Hepatocyte (in vitro differentiated cells): ENCODE data around the gene GADD45B. TPM values are rescaled to one million over a fixed set of nuclear protein-coding genes. Genes with fewer than 3 reads are reported as not detected.

Experiments
- DNase-seq: peaks from one replicate; pipeline ENCODE4 v3.0.0-alpha.2; 2016; ENCODE audit warnings: low spot score
- H2AFZ ChIP-seq: fragments of 200-600 bp; sonication (generic); 2 replicates; pipeline ENCODE4 v1.6.0; 2016; ENCODE audit warnings: antibody characterized with exemption, mild to moderate bottlenecking
- H3K27ac ChIP-seq: fragments of 200-600 bp; sonication (generic); 2 replicates; pipeline ENCODE4 v1.5.1; 2016; ENCODE audit warnings: mild to moderate bottlenecking
- H3K27me3 ChIP-seq: fragments of 200-600 bp; sonication (generic); 2 replicates; pipeline ENCODE4 v1.6.1; 2016
- H3K36me3 ChIP-seq: fragments of 200-600 bp; sonication (generic); replicated peaks from 2 replicates; pipeline ENCODE4 v1.5.1; 2016; ENCODE audit warnings: low read depth; ENCODE audit not compliant: insufficient read depth
- H3K4me1 ChIP-seq: fragments of 200-600 bp; sonication (generic); 2 replicates; pipeline ENCODE4 v1.5.1; 2016; ENCODE audit warnings: mild to moderate bottlenecking, moderate library complexity; ENCODE audit not compliant: insufficient read depth
- H3K4me2 ChIP-seq: fragments of 200-600 bp; sonication (generic); 2 replicates; pipeline ENCODE4 v1.6.0; 2016
- H3K4me3 ChIP-seq: fragments of 200-600 bp; sonication (generic); 2 replicates; pipeline ENCODE4 v1.5.1; 2016; ENCODE audit warnings: mild to moderate bottlenecking
- H3K79me2 ChIP-seq: fragments of 200-600 bp; sonication (generic); 2 replicates; pipeline ENCODE4 v1.6.0; 2017; ENCODE audit warnings: mild to moderate bottlenecking
- H3K9me2 ChIP-seq: fragments of 200-600 bp; sonication (generic); replicated peaks from 2 replicates; pipeline ENCODE4 v1.6.0; 2017; ENCODE audit warnings: mild to moderate bottlenecking; ENCODE audit not compliant: insufficient read depth
- H3K9me3 ChIP-seq: fragments of 200-600 bp; sonication (generic); 2 replicates; pipeline ENCODE4 v1.5.1; 2016; ENCODE audit warnings: low read depth, mild to moderate bottlenecking
- H4K20me1 ChIP-seq: fragments of 200-600 bp; sonication (generic); 2 replicates; pipeline ENCODE4 v1.6.0; 2016; ENCODE audit warnings: mild to moderate bottlenecking; ENCODE audit not compliant: insufficient read depth, poor library complexity, severe bottlenecking
- CTCF ChIP-seq: fragments of 200-600 bp; sonication (generic); IDR thresholded peaks from 2 replicates; pipeline ENCODE4 v1.5.1; 2016; ENCODE audit warnings: antibody characterized with exemption, mild to moderate bottlenecking; ENCODE audit not compliant: poor library complexity
- EZH2 ChIP-seq: fragments of 200-600 bp; sonication (generic); IDR thresholded peaks from 2 replicates; pipeline ENCODE4 v1.6.1; 2016; ENCODE audit warnings: antibody characterized with exemption, mild to moderate bottlenecking, borderline replicate concordance
- EZH2phosphoT487 ChIP-seq: fragments of 200-600 bp; sonication (generic); IDR thresholded peaks from one replicate; pipeline ENCODE4 v1.6.1; 2018; ENCODE audit warnings: antibody characterized with exemption, mild to moderate bottlenecking, low read depth, moderate library complexity; ENCODE audit not compliant: unreplicated experiment, severe bottlenecking
- WGBS: methylation state at CpG from one replicate; pipeline ENCODE4 v1.1.6; 2016; ENCODE audit warnings: low lambda C conversion rate; ENCODE audit errors: missing lambda C conversion rate; 5-methylcytosine and 5-hydroxymethylcytosine counted together
- polyA plus RNA-seq: library from polyadenylated mRNA; unstranded; fragments of >200 nt; fragmentation: Nextera tagmentation; extraction: Ambion mirVana; gene quantifications from 2 replicates; pipeline ENCODE4 v1.2.1, GENCODE V29; 2016
- total RNA-seq: library from RNA; depleted of rRNA; stranded (reverse); fragments of >200 nt; gene quantifications from 2 replicates; pipeline ENCODE4 v1.2.3, GENCODE V29; 2014

Gene GADD45B
- total and polyA plus RNA-seq, 2 experiments from 2014 or later, result 126 to 229 TPM

GRCh38 chr19:2495651-2496316 lies 19.9 kb downstream of the GADD45B start:
- H3K4me3 ChIP-seq, result no peak overlapping the region
- H3K27me3 ChIP-seq, result no peaks in the 10 kb centered on the region
- H3K27ac ChIP-seq, result peak overlapping the region; percentile 88
- H4K20me1 ChIP-seq, result no peaks in the 10 kb centered on the region
- no peak for TF ChIP-seq EZH2
- TF ChIP-seq EZH2phosphoT487, result no peak
- TF ChIP-seq CTCF, result no peak
- DNase-seq, result peak; percentile 33
- H3K4me1 ChIP-seq, result peaks cover 25% of the 10 kb centered on the region
- no peaks in the 10 kb centered on the region for H3K79me2 ChIP-seq
- no peak overlapping the region for H2AFZ ChIP-seq
- H3K36me3 ChIP-seq, result no peaks in the 10 kb centered on the region
- no peaks in the 10 kb centered on the region for H3K9me2 ChIP-seq
- H3K4me2 ChIP-seq, result peak overlapping the region; percentile 95
- H3K9me3 ChIP-seq, result no peaks in the 10 kb centered on the region
- WGBS, result 49% methylated on average over 11 of the region's 16 CpGs

GRCh38 chr19:2497186-2497585 lies 21.3 kb downstream of the GADD45B start:
- H3K9me2 ChIP-seq, result no peaks in the 10 kb centered on the region
- DNase-seq, result no peak
- no peak overlapping the region for H3K4me2 ChIP-seq
- H3K79me2 ChIP-seq, result no peaks in the 10 kb centered on the region
- 82% methylated on average over 10 of the region's 10 CpGs for whole genome bisulfite sequencing
- H3K27me3 ChIP-seq, result no peaks in the 10 kb centered on the region
- no peak overlapping the region for H3K27ac ChIP-seq
- TF ChIP-seq CTCF (no peak), EZH2phosphoT487 (no peak), EZH2 (no peak)
- H3K9me3 ChIP-seq, result no peaks in the 10 kb centered on the region
- no peaks in the 10 kb centered on the region for H4K20me1 ChIP-seq
- H3K4me3 ChIP-seq, result no peak overlapping the region
- H3K36me3 ChIP-seq, result no peaks in the 10 kb centered on the region
- no peak overlapping the region for H2AFZ ChIP-seq
- peaks cover 18% of the 10 kb centered on the region for H3K4me1 ChIP-seq

- Histone ChIP-seq H3K36me3 (no peaks in the 10 kb centered on the region), H3K27me3 (no peaks in the 10 kb centered on the region), H3K27ac (no peak overlapping the region), H3K79me2 (no peaks in the 10 kb centered on the region), H4K20me1 (no peaks in the 10 kb centered on the region), H2AFZ (no peak overlapping the region), H3K4me3 (no peak overlapping the region), H3K4me2 (no peak overlapping the region), H3K4me1 (peaks cover 9% of the 10 kb centered on the region), H3K9me2 (no peaks in the 10 kb centered on the region), H3K9me3 (no peaks in the 10 kb centered on the region)
- WGBS, result 87% methylated on average over 13 of the region's 13 CpGs
- TF ChIP-seq EZH2 (no peak), CTCF (no peak), EZH2phosphoT487 (no peak)
- no peak for DNase-seq
These were observed 24.2 kb downstream of the GADD45B start for GRCh38 chr19:2500156-2500555.
